HG03196 (cell line): ENCODE results near the gene KRTAP5-8.
"Not testable (repeated sequence)": the region's sequence is repeated elsewhere in the genome, so short reads cannot be mapped to it uniquely, and the experiment has no call there.

Experiments
- ATAC-seq: cut with Tn5 transposase; IDR thresholded peaks from one replicate; pipeline ENCODE4 v1.9.1; 2021; ENCODE audit not compliant: unreplicated experiment

The KRTAP5-8 gene

DNA sequence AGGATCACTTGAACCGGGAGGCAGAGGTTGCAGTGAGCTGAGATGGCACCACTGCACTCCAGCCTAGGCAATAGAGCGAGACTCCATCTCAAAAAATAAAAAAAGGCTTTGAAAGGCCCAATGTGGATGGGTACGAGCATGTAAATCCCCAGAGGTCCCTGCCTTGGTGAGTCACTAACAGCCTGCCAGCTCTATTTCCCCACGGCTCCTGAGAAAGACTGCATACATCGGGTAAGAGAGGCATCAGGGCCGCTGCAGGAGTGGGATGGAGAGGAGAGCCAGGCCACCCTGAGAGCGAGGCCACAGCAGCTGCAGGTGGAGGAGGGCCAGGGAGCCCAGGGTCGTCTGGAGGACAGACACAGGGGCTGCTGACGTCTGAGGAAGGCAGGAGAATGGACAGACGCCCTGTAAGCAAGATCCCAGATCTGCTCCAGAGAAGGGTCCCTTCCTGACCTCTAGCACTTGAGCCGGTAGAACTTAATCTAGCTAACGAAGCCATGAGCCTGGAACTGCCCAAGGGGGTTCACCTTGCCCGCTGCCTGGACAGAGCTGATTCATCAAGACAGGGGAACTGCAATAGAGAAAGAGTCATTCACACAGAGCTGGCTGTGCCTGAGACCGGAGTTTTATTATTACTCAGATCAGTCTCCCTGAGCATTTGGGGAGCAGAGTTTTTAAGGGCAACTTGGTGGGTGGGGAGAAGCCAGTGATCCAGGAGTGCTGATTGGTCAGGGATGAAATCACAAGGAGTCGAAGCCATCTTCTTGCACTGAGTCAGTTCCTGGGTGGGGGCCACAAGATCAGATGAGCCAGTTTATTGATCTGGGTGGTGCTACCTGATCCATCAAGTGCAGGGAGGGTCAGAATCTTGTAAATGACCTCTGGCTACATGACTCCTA lies 5.3 kb downstream of the KRTAP5-8 start:
- ATAC-seq, result no peak

DNA sequence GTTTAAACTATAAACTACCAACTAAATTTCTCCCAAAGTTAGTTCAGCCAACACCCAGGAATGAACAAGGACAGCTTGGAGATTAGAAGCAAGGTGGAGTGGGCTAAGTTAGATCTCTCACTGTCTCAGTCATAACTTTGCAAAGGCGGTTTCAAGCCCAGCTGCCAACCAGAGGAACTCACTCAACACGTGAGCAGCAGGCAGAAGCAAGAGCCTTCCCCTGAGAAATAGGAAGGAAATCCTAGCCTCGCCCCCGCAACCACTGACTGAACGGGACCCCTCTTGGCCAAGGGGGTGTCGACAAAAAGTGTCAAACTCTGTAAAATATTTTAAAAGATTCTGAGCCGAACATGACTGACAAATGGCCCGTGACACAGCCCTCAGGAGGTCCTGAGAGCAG lies 6.0 kb downstream of the KRTAP5-8 start:
- ATAC-seq, result no peak

GRCh38 chr11:71544525-71545214 lies 6.8 kb downstream of the KRTAP5-8 start:
- ATAC-seq, result no peak

GRCh38 chr11:71545405-71545966 lies 7.7 kb downstream of the KRTAP5-8 start:
- ATAC-seq, result no peak

DNA sequence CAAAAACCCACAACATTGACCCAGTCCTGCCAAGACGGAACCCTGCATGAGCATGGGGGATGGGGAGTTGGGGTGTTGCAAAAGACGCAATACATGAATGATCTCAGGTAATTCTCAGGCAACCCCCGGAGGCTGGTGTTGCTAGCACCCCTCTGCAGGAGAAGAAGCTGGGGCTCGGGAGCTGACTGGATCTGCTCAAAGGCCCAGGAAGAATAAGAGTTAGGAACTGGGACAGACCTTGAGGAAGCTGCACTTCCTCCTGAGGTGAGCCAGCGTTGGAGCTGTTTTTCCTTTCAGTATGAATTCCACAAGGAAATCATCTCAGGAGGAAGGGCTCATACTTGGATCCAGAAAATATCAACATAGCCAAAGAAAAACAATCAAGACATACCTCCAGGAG lies 10.3 kb downstream of the KRTAP5-8 start, which contains the start of gene KRTAP5-9:
Gene KRTAP5-9 (plus strand): TSS at position 301 of the 400 bp plus-strand sequence. CDS start 238 bp downstream, outside the sequence.
- no peak for ATAC-seq

GRCh38 chr11:71548716-71549151 lies 10.9 kb downstream of the KRTAP5-8 start:
- no peak for ATAC-seq

- ATAC-seq, result no peak
These were observed 13.9 kb downstream of the KRTAP5-8 start for GRCh38 chr11:71551711-71552110.

DNA sequence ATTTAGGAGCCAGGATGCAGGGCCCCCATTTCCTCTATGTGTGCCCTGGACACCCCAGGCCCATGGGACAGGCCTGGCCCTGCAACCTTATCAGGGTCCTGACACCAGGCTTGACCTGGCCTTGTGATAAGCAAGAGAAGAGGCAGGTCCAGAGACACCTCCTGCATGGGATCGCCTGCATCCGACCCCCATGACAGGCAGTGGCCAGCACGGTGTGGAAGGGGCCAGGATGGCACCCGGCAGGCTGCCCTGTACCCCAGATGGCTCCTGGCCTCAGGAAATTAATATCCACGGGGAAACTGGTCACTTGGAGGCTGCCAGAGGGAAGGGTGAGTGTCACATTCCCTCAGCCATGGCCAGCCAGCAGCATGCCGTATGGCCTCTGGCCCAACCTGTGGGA lies 17.2 kb downstream of the KRTAP5-8 start:
- ATAC-seq, result no peak

DNA sequence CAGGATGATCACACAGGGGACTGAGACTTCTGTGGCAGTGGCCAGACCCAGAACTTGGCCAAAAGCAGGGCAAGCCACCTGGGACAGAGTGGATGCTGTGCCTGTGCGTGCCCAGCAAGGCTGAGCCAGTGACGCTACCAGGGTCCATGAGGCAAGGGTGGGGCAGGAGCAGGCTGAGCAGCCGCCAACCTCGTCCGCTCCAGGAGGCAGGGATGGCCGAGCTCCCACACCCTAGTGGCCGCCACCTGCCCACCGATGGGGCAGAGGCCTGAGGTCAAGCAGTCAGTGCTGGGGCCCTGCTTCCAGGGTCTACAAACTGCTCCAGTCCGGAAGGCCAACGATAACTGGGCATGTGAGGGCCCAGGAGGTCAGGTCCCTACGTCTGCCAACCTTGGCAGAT lies 17.7 kb downstream of the KRTAP5-8 start:
- ATAC-seq, result no peak

DNA sequence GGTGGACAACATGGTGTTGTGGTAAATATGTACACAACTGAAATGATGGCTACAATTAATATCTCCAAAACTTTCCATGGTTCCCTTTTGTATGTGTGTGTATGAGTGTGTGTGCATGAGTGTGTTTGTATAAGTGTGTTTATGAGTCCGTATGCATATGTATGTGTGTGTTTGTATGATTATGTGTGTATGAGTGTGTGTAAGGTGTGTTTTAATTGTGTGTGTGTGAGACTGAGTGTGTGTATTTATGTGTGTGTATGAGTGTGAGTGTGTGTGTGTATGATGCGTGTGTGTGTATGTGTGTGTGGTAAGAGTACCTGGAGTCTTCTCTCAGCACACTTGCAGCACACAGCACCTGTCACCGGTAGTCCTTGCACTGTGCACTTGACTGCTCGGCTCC lies 18.2 kb downstream of the KRTAP5-8 start:
- ATAC-seq, result no peak

- ATAC-seq, result no peak
These were observed 19.4 kb downstream of the KRTAP5-8 start for GRCh38 chr11:71557257-71557656.

DNA sequence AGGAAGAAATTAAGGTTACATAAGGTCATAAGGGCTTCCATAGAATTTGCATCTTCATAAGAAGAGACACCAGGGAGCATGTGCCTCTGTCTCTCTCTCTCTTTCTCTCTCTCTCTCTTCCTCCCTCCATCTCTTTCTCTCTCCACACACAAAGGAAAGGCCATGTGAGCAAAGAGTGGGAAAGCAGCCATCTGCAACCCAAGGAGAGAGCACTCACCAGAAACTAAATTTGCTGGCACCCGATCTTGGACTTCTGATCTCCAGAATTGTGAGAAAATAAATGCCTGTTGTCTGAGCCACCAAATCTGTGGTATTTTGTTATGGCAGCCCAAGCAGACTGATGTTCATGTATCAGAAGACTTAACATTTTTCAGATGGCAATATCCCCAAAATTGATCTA lies 21.2 kb downstream of the KRTAP5-8 start:
- ATAC-seq, result no peak

DNA sequence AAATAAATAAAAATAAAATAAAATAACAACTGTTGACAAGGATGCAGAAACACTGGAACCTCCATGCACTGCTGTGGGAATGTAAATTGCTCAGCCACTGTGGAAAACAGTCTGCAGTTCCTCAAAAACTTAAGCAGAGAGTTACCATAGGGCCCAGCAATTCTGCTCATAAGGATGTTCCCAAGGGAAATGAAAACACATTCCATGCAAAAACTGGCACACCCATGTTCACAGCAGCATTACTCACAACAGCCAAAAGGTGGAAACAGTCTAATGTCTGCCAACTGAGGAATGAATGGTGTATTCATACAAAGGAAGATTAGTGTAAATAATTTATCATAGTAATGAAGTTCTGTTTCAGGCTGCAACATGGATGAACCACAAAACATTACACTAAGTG lies 24.3 kb downstream of the KRTAP5-8 start:
- no peak for ATAC-seq

- ATAC-seq, result no peak
These were observed 25.6 kb downstream of the KRTAP5-8 start for GRCh38 chr11:71563406-71563805.

- ATAC-seq, result no peak
These were observed 26.6 kb downstream of the KRTAP5-8 start for GRCh38 chr11:71564430-71564829.

- no peak for ATAC-seq
These were observed 27.4 kb downstream of the KRTAP5-8 start, which contains the start of gene KRTAP5-10 for GRCh38 chr11:71565263-71565662. Gene KRTAP5-10, plus strand, starts transcription at chr11:71565563. Its CDS starts 25 bp downstream, at chr11:71565588.

DNA sequence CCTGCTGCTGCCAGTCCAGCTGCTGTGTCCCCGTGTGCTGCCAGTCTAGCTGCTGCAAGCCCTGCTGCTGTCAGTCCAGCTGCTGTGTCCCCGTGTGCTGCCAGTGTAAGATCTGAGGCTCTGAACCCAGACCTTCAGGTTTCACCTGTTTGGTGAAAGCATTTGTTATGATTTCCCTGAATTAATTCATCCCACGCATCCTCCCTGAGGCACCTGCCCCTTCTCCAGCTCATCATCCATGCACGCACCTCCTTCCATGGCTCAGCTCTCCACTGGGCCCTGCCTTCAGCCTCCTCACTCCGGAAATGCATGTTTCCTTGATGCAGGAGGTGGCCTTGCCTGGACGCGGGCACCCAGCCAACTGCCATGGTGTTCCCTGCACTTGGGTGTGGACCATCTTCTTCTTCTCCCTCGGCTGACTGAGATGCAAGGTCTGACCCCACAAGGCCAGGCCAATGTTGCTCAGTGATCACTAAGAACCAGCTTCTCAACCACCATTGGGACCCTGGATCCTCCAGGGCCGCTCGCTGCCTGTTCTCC lies 28.3 kb downstream of the KRTAP5-8 start:
- no peak for ATAC-seq

- not testable (repeated sequence) for ATAC-seq
These were observed 29.1 kb downstream of the KRTAP5-8 start for GRCh38 chr11:71566626-71567599.

GRCh38 chr11:71567633-71568032 lies 29.8 kb downstream of the KRTAP5-8 start:
- not testable (repeated sequence) for ATAC-seq

- ATAC-seq, result no peak
These were observed 31.0 kb downstream of the KRTAP5-8 start for GRCh38 chr11:71568704-71569349.
